HG03060 (cell line): ENCODE results near the gene SLC22A31.

Source experiments
- ATAC-seq: cut with Tn5 transposase; IDR thresholded peaks from one replicate; pipeline ENCODE4 v1.9.1; 2021; ENCODE audit warnings: low read depth, moderate number of reproducible peaks; ENCODE audit not compliant: unreplicated experiment

Gene SLC22A31

DNA sequence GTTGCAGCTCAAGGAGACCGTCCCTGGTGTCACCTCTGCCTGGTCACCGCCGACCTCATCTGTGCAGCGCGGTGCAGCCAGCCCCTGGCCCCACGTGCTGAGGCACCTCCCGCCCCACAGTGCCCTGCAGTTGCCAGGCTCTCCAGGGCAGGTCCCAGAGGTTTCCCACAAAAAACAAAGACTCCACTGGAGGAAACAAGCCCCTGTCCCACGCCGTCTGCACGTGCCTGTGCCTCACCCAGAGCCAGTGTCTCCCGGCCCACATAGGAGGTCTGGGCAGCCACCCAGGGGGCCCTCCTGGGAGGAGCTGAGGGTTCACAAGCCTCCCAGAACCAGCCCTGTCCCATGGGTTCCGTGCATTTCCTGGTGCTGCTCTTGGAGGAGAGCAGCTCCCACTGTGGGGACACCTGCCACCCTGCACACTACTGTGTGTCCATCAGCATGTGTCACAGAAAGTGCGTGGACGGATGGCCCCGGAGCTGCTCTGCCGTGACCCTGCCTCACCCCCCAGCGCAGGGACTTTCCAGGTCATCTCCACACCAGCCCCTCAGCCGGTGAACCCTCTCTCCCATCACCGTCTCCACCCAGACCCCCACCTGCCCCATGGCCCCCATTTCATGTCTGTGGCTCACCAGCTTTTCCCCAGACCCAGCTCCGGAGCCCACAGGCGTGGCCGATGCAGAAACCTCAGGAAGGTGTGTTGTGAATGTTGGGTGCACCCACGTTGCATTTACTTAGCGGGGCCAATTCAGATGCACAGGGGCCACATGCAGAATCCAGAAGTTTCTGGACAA, 45.8 kb downstream of the SLC22A31 start:
- ATAC-seq, result no peak

DNA sequence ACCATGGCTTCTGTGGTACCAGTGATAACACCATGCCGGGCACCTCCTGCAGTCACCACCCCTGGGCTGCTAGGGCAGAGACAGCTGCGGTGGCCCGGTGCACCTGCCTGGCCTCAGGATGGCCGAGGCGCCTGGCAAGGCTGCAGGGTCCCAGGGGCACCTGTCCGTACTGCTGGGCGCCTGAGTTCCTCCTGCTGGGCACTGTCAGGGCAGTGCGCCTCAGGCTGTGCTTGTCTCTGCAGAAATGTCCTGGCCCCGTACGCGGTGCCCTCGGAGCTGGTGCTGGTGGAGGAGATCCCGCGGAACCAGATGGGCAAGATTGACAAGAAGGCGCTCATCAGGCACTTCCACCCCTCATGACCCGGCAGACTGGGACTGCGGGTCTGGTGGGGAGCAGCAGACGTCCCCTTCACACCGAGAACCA, 46.5 kb downstream of the SLC22A31 start:
- ATAC-seq, result no peak

DNA sequence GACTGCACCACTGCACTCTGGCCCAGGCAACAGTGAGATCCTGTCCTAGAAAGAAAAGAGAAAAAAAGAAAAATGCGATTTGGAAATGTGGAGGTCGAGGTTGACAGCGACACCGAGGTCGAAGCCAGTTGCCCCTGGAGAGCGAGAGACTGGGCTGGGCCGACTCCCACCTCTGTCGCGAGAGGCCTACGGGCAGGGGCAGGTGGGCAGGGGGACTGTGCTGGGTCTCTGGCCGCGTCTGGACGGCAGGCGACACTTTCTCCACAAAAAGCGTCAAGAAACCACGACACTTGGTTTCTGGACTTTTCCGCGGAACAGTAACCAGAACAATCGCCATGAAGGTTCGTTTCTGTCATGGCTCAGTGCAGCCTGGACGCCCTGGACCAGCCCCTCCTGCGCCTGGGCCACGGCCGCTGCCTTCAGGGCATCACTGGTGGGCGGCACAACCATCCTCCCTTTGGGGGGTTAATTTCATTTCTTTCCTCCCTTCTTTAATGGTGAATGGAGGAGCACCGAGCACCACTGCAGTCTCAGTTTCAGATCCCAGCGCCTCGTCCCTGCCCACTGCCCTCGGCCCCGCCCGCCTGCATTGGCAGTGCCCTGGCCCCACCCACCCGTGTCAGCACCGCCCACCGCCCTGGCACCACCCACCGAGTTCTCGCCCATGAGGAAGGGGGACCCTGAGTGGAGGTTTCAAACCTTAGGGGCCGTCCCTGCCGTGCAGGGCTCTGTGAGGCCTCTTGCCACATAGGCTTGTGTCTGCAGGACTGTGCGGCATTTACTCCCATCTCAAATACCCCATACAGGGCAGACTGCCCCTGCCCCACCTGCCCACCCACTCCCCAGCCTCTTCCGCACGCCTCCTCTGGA, 47.3 kb downstream of the SLC22A31 start:
- ATAC-seq, result no peak

DNA sequence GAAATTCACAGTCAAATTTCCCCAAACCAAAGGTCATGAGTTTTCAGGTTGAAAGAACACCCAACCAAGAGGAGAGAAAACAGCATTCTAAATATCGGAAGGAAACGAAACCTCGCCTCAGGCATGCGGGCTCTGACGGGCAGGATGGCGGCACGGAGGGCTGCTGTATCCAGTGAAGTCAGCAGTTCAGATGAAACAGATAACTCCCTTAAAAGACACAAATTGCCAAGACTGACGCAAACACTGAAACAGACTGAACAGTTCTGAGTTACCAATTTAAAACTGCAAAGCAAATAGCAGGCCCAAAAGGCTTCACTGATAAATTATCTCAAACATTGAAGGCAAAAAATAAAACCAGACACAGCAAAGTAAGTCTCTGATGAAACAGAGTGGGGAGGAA, 49.4 kb downstream of the SLC22A31 start:
- ATAC-seq, result no peak

DNA sequence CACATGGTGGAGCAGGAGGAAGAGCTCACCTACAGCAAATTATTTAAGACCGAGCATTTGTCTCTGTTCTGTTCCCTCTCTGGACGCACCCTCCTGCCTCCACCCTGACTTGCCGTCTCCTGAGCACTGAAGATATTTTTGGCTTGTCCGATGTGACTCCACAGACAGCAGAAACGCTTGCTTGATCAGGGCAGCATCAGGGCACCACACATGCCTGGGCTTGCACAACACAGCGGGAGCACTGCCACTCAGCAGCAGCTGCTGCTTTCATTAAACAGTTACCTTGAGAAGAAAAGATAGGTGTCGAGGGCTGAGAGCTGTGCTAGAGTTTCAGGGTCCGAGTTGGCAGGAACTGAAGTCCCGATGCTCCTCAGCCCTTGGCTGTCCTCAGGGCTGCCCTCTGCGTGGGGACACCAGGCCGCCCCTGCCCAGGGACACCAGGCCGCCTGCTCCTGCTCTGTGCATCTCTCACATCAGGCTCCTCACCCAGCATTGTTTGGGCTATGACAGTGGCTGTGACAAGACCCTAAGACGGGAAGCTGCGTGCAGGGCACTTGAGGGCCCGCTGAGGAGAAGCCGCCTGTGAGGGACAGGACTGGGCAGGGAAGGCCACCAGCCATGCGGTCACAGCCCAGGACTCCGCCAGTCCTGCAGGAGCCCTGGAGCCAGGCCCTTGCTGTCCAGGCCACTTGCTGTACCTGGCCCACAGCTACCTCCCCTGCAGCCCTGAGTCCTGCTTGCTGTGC, 50.1 kb downstream of the SLC22A31 start:
- ATAC-seq, result no peak

DNA sequence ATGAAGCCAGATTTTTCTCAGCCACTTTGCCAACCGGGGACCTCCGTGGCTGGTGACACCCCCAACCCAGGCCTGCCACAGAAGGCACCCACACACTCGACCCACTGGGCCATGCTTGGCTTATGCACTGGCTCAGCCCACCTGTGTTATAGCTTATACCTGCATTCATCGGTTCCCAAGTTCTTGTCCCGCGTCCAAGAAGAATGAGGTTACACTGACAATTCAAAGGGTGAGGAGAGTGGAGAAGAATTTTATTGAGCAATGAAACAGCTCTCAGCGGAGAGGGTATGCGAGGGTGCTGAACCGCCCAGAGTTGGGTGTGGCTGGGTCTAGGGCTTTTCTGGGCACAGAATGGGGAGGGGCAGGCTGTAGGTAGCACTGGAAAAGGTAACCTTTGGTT, 51.0 kb downstream of the SLC22A31 start:
- no peak for ATAC-seq

DNA sequence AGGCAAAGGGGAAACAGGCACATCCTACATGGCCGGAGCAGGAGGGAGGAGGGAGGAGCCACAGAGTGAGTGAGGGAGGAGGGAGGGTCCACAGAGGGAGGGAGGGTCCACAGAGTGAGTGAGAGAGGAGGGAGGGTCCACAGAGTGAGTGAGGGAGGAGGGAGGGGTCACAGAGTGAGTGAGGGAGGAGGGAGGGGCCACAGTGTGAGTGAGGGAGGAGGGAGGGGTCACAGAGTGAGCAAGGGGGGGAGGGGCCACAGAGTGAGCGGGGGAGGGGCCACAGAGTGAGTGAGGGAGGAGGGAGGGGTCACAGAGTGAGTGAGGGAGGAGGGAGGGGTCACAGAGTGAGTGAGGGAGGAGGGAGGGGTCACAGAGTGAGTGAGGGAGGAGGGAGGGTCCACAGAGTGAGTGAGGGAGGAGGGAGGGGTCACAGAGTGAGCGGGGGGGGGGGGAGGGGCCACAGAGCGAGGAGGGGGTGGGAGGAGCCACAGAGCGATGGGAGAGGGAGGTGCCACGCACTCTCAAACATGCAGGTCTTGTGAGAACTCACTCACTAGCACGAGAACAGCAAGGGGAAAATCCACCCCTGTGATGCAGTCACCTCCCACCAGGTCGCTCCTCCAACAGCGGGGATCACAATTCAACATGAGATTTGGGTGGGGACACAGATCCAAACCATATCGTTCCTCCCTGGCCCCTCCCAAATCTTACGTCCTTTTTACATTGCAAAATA, 53.1 kb downstream of the SLC22A31 start:
- ATAC-seq, result no peak

DNA sequence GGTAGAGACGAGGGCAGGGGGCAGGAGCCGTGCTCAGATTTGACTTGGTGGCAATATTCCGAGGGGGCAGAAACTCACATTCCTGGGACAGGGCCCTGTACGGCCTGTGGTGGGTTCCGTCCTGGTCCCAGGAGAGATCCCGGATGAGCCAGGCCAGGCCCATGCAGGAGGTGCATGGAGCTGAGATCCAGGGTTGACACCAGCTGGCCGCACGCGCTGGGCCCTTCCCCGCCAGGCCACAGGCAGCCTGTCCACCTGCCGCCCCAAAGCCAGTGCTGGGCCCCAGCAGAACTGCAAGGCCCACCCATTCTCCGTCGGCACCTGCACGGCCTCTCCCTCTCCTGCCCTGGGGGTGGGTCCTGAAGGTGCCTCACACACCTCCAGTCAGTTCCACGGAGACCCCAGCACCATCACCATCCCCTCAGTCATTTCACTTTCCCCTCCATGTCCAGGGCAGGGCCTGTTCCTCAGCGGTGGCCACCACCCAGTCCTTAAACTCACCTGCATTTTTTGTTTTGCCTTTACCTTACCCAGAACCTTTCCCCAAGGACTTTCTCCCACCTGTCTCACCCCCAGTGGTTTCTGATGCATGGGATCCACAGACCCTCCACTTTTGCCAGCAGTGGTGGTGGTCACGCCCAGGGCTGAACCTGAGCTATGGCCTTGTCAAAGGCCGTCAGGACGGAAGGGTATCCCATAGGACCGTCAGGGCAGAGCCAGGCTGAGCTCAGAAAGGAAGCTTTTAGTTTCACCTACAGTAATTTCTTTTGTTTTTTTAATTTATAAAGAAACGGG, 53.9 kb downstream of the SLC22A31 start:
- no peak for ATAC-seq
